ENCODE results near the gene PRKAG3. TPM values are rescaled to one million over a fixed set of nuclear protein-coding genes. Genes with fewer than 3 reads are reported as not detected.

PRKAG3 gene
- polyA plus RNA-seq, 1 of the 3 experiments (the other 2 are of a cell fraction) = not detected

DNA sequence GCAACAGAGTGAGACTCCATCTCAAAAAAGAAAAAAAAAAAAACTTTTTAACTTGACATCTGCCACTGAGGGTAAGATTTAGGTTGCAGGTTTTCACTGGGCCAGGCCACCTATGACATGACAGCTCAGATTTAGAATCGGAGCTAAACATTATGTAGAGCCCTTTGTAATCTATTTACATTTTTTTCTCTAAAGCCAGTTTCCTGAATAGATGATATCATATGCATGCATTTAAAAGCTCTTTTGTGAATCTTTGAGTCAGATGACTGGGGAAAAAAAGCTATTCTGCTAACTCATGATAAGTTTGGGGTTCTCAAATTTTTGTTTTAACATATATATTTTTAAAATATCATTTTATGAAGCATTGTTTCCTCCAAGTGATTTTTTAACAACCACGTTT is 21.3 kb downstream of the PRKAG3 start:
- Histone ChIP-seq H3F3A (replicated peaks; ENCODE audit: insufficient read depth) (no peaks in the 10 kb centered on the region), H3K27me3 (ENCODE audit: insufficient read depth) (no peaks in the 10 kb centered on the region), H3K4me3 (ENCODE audit: low read depth in 2 of 2, low read length in 1 of 2) (no peak overlapping the region), H4K20me1 (ENCODE audit: insufficient read depth) (no peaks in the 10 kb centered on the region), H3K9me2 (no peaks in the 10 kb centered on the region), H3K79me2 (ENCODE audit: insufficient read depth) (no peaks in the 10 kb centered on the region), H3K9me3 (no peaks in the 10 kb centered on the region), H2AFZ (ENCODE audit: low read depth) (no peak overlapping the region), H3K9ac (no peak overlapping the region), H3K36me3 (replicated peaks in 1 of 2; ENCODE audit: control insufficient read depth in 1 of 2, insufficient read depth in 2 of 2, low read length in 1 of 2) (no peaks in the 10 kb centered on the region), H3K4me2 (no peak overlapping the region), H3K27ac (ENCODE audit: low read depth in 2 of 2, low read length in 1 of 2) (no peak overlapping the region), H3K4me1 (ENCODE audit: control insufficient read depth in 1 of 2, insufficient read depth in 2 of 2, low read depth in 1 of 2, low read length in 1 of 2) (peaks cover 0 to 9% of the 10 kb centered on the region in 2 experiments; a peak in 2 of 4 replicates)
- DNase-seq = no peak
- ChIA-PET POLR2A (interaction anchor here (0.7 kb wide), 1 partner anchor 46 kb away, joined by 3 read pairs; no protein-coding TSS in a partner anchor), CTCF (interaction anchor here (1.3 to 1.5 kb wide), 3 partner anchors 10 to 123 kb away, joined by 3 to 4 read pairs (median 3); no protein-coding TSS in a partner anchor)
- TF ChIP-seq FOXM1 (IDR thresholded peaks at IDR 0.05; ENCODE audit: low read depth) = no peak
- TF ChIP-seq, protein P1, sequence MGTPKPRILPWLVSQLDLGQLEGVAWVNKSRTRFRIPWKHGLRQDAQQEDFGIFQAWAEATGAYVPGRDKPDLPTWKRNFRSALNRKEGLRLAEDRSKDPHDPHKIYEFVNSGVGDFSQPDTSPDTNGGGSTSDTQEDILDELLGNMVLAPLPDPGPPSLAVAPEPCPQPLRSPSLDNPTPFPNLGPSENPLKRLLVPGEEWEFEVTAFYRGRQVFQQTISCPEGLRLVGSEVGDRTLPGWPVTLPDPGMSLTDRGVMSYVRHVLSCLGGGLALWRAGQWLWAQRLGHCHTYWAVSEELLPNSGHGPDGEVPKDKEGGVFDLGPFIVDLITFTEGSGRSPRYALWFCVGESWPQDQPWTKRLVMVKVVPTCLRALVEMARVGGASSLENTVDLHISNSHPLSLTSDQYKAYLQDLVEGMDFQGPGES (IDR thresholded peaks at IDR 0.05; ENCODE audit: low read depth, low read length) = no peak
- no peak for TF ChIP-seq EP300 (IDR thresholded peaks at IDR 0.05; ENCODE audit: borderline replicate concordance in 1 of 2, low read depth in 1 of 2, low read length in 1 of 2)
- TF ChIP-seq NFIC (IDR thresholded peaks at IDR 0.05; ENCODE audit: borderline replicate concordance) = no peak
- TF ChIP-seq RCOR1 (IDR thresholded peaks at IDR 0.05; ENCODE audit: low read length) = no peak
- TF ChIP-seq, protein P2, sequence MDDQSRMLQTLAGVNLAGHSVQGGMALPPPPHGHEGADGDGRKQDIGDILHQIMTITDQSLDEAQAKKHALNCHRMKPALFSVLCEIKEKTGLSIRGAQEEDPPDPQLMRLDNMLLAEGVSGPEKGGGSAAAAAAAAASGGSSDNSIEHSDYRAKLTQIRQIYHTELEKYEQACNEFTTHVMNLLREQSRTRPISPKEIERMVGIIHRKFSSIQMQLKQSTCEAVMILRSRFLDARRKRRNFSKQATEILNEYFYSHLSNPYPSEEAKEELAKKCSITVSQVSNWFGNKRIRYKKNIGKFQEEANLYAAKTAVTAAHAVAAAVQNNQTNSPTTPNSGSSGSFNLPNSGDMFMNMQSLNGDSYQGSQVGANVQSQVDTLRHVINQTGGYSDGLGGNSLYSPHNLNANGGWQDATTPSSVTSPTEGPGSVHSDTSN (IDR thresholded peaks at IDR 0.05) = no peak
- WGBS (ENCODE audit: low lambda C conversion rate) = 52% methylated on average over 2 of the region's 2 CpGs

DNA sequence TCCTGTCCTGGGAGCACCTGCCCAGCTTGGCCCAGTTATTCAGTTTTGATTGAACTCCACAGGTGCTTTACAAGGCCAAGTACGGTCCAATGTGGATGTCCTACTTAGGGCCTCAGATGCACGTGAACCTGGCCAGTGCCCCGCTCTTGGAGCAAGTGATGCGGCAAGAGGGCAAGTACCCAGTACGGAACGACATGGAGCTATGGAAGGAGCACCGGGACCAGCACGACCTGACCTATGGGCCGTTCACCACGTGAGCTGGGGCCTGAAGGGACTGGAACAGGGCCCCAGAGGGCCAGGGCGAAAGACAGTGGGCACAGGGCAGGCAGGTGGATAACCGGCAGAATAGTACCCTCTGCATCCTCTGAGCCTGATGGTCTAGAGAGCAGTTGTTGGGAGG is 22.1 kb downstream of the PRKAG3 start:
- ChIA-PET CTCF (interaction anchor here (1.4 to 1.5 kb wide), 2 partner anchors 9 to 39 kb away, joined by 3 to 4 read pairs; no protein-coding TSS in a partner anchor), POLR2A (interaction anchor here (0.7 kb wide), 1 partner anchor 46 kb away, joined by 3 read pairs; no protein-coding TSS in a partner anchor)
- WGBS (ENCODE audit: low lambda C conversion rate) = 81% methylated on average over 11 of the region's 12 CpGs

More for the DNA sequence above, 22.1 kb downstream of the PRKAG3 start:
- Histone ChIP-seq H3K27me3 (ENCODE audit: insufficient read depth) (no peaks in the 10 kb centered on the region), H3K9me2 (no peaks in the 10 kb centered on the region), H2AFZ (ENCODE audit: low read depth) (no peak overlapping the region), H3K9ac (no peak overlapping the region), H3K79me2 (ENCODE audit: insufficient read depth) (no peaks in the 10 kb centered on the region), H3K4me3 (ENCODE audit: low read depth in 2 of 2, low read length in 1 of 2) (no peak overlapping the region), H3F3A (replicated peaks; ENCODE audit: insufficient read depth) (no peaks in the 10 kb centered on the region), H4K20me1 (ENCODE audit: insufficient read depth) (no peaks in the 10 kb centered on the region), H3K9me3 (no peaks in the 10 kb centered on the region), H3K4me1 (ENCODE audit: control insufficient read depth in 1 of 2, insufficient read depth in 2 of 2, low read depth in 1 of 2, low read length in 1 of 2) (peaks cover 0 to 9% of the 10 kb centered on the region in 2 experiments; a peak in 2 of 4 replicates), H3K4me2 (no peak overlapping the region), H3K36me3 (replicated peaks in 1 of 2; ENCODE audit: control insufficient read depth in 1 of 2, insufficient read depth in 2 of 2, low read length in 1 of 2) (no peaks in the 10 kb centered on the region), H3K27ac (ENCODE audit: low read depth in 2 of 2, low read length in 1 of 2) (no peak overlapping the region)
- no peak for DNase-seq
- TF ChIP-seq RAD21 (IDR thresholded peaks at IDR 0.05; ENCODE audit: low read length) (no peak), YY1 (IDR thresholded peaks at IDR 0.05; ENCODE audit: low read depth) (no peak), SIN3A (IDR thresholded peaks at IDR 0.05; ENCODE audit: borderline replicate concordance, low read depth, low read length) (no peak), FOSL2 (IDR thresholded peaks at IDR 0.05; ENCODE audit: borderline replicate concordance, low read depth) (no peak), JUND (IDR thresholded peaks at IDR 0.05) (no peak)
- TF ChIP-seq, protein P3, sequence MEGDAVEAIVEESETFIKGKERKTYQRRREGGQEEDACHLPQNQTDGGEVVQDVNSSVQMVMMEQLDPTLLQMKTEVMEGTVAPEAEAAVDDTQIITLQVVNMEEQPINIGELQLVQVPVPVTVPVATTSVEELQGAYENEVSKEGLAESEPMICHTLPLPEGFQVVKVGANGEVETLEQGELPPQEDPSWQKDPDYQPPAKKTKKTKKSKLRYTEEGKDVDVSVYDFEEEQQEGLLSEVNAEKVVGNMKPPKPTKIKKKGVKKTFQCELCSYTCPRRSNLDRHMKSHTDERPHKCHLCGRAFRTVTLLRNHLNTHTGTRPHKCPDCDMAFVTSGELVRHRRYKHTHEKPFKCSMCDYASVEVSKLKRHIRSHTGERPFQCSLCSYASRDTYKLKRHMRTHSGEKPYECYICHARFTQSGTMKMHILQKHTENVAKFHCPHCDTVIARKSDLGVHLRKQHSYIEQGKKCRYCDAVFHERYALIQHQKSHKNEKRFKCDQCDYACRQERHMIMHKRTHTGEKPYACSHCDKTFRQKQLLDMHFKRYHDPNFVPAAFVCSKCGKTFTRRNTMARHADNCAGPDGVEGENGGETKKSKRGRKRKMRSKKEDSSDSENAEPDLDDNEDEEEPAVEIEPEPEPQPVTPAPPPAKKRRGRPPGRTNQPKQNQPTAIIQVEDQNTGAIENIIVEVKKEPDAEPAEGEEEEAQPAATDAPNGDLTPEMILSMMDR (IDR thresholded peaks at IDR 0.05) = no peak

Measured in SK-N-SH (cell line).